ENCODE measurements around the gene ENOX2. TPM values are rescaled to one million over a fixed set of nuclear protein-coding genes. Genes with fewer than 3 reads are reported as not detected.

Gene ENOX2
- total and polyA plus RNA-seq, 3 donors from 2014 or later, result 19.4 to 22.8 (median 20.1) TPM

DNA sequence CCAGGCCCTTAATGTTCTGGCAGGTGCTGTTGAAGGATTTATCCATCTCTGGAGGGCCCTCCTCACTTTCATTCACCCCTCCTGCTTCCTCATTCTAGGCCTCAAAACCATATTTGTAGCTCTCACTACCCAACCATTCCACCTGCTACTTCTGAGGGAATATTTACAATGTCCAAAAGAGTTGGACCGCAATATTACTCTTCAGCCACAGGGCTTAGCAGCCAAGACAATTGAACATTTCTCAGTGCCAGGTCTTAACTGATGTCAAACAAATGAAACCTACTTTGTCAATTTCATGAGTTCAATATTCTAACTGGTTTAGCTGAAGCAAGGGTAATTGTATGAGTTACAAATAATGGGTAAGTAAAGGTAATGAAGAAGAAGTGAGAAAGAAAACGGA, 113.2 kb downstream of the ENOX2 start:
- no peak overlapping the region for H3K4me3 ChIP-seq
- no peak for DNase-seq
- WGBS, 2 donors, result 97% methylated on average over 2 of the region's 2 CpGs
- no peaks in the 10 kb centered on the region for H3K27me3 ChIP-seq
- no peaks in the 10 kb centered on the region for H3K4me1 ChIP-seq
- no peaks in the 10 kb centered on the region for H3K9me3 ChIP-seq
- intact Hi-C loops (cut with DNase I; ENCODE audit: low total_unique reads), result no loop called here
- TF ChIP-seq, protein P1, sequence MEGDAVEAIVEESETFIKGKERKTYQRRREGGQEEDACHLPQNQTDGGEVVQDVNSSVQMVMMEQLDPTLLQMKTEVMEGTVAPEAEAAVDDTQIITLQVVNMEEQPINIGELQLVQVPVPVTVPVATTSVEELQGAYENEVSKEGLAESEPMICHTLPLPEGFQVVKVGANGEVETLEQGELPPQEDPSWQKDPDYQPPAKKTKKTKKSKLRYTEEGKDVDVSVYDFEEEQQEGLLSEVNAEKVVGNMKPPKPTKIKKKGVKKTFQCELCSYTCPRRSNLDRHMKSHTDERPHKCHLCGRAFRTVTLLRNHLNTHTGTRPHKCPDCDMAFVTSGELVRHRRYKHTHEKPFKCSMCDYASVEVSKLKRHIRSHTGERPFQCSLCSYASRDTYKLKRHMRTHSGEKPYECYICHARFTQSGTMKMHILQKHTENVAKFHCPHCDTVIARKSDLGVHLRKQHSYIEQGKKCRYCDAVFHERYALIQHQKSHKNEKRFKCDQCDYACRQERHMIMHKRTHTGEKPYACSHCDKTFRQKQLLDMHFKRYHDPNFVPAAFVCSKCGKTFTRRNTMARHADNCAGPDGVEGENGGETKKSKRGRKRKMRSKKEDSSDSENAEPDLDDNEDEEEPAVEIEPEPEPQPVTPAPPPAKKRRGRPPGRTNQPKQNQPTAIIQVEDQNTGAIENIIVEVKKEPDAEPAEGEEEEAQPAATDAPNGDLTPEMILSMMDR (IDR thresholded peaks at IDR 0.05), result no peak
- no peak for TF ChIP-seq POLR2A (IDR thresholded peaks at IDR 0.05)
- H3K36me3 ChIP-seq (ENCODE audit: low read depth, missing control alignments), result no peaks in the 10 kb centered on the region
- H3K27ac ChIP-seq, result no peak overlapping the region

DNA sequence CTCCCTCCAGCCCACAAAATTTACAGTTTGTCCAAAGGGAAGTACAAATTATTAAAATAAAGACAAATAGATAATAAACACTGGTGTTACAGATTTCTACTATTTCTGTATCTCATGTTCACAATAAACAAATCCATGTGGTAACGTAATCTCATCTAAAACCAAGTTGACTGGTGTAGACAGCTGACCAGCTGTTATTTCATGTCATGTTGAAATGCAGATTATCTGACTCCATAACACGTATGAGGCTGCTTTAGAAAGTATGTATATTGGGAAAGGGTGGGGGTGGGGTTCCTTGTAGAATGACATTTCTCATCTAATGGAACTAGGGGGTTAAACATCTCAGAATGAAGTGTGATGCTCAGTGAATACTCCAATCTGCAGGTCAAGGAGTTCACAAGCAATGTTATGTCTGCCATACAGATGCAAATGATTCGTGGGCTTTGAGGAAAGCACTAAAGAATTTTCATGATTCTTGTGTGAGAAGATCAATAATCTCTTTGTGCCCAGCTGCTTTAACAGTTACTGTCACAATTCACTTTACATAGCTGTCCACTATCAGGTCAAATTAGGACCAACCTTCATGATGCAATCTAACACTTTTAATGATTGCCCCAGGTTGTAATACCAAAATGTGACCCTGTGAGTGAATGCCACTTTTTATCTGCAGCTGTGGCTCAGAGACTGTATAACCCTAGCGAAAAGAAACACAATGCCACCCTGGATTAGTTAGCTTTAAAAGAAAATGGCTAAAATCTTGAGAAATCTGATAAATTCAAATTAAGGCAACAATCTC, 114.0 kb downstream of the ENOX2 start:
- DNase-seq, result no peak
- no peaks in the 10 kb centered on the region for H3K36me3 ChIP-seq (ENCODE audit: low read depth, missing control alignments)
- WGBS, 2 donors, result 81 to 84% methylated on average over 4 of the region's 4 CpGs
- no peaks in the 10 kb centered on the region for H3K4me1 ChIP-seq
- no peak overlapping the region for H3K27ac ChIP-seq
- H3K4me3 ChIP-seq, result no peak overlapping the region
- H3K9me3 ChIP-seq, result no peaks in the 10 kb centered on the region
- TF ChIP-seq, protein P1 (IDR thresholded peaks at IDR 0.05), result no peak
- no peak for TF ChIP-seq POLR2A (IDR thresholded peaks at IDR 0.05)
- intact Hi-C loops (cut with DNase I; ENCODE audit: low total_unique reads), result no loop called here
- H3K27me3 ChIP-seq, result no peaks in the 10 kb centered on the region

DNA sequence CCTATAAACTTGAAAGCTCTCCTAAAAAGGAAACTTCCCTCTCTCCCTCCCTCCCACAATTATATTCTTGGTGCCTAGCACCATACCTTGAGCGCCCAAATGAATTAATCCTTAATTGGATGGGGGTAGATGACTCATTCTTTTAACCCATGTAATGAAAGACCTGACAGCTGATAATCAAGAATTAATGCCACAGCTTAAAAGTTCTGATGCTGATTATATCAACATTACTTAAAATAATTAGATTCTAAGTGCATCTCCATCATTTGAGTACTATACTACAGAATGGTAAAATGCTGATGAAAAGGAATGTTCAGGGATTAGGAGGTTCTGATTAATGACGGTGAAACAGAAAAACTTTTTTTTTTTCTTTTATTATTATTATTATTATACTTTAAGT, 117.0 kb downstream of the ENOX2 start:
- intact Hi-C loops (cut with DNase I; ENCODE audit: low total_unique reads), result no loop called here
- no peak overlapping the region for H3K27ac ChIP-seq
- no peaks in the 10 kb centered on the region for H3K4me1 ChIP-seq
- no peaks in the 10 kb centered on the region for H3K36me3 ChIP-seq (ENCODE audit: low read depth, missing control alignments)
- H3K9me3 ChIP-seq, result no peaks in the 10 kb centered on the region
- DNase-seq, result no peak
- no peak for TF ChIP-seq POLR2A (IDR thresholded peaks at IDR 0.05)
- TF ChIP-seq, protein P1 (IDR thresholded peaks at IDR 0.05), result no peak
- WGBS, 2 donors, result 93 to 96% methylated on average over 2 of the region's 2 CpGs
- no peaks in the 10 kb centered on the region for H3K27me3 ChIP-seq
- H3K4me3 ChIP-seq, result no peak overlapping the region

DNA sequence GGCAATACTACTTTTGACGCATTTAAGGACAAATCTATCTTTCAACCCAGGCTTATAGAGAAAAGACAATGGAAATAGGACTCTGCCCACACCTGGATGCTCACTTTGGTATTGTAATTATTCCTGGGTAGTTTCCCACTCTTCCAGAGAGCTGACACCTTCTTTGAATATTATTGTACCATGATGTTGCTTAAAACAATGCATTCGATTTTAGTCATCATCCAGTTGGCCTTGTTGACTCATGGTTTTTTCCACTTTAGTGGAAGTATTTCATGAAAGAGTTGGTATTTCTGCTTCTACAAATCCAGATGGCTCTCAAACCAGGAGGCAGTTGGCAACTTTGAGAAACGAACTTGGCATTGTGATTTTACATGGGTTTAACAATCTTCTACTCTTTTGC, 124.2 kb downstream of the ENOX2 start:
- DNase-seq, result no peak
- Histone ChIP-seq H3K4me3 (no peak overlapping the region), H3K9me3 (no peaks in the 10 kb centered on the region), H3K27ac (no peak overlapping the region), H3K4me1 (no peaks in the 10 kb centered on the region), H3K36me3 (ENCODE audit: low read depth, missing control alignments) (no peaks in the 10 kb centered on the region), H3K27me3 (no peaks in the 10 kb centered on the region)
- 94 to 100% methylated on average over 3 of the region's 3 CpGs for WGBS, 2 donors
- intact Hi-C loops (cut with DNase I; ENCODE audit: low total_unique reads), result no loop called here
- TF ChIP-seq, protein P1 (IDR thresholded peaks at IDR 0.05), result no peak
- no peak for TF ChIP-seq POLR2A (IDR thresholded peaks at IDR 0.05)

DNA sequence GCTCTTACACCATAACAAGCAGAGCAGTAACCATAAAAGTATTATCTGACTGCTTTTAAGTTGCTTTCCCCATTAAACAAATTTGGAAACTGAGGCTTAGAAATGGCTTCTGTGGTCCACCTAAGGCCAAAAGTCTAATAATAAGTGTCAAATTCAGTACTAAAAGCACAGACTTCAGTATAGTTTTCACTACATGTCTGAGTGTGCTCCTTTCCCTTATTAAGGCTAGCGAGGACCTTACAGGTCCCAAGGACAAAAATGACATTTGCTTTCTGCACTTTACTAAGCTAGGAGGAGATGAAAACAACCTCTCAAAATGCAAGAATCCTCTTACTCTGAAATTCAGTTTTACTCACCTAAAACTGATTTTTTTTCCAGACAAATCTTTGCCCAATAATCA, 127.2 kb downstream of the ENOX2 start:
- intact Hi-C loops (cut with DNase I; ENCODE audit: low total_unique reads), result no loop called here
- TF ChIP-seq, protein P1 (IDR thresholded peaks at IDR 0.05), result no peak
- TF ChIP-seq POLR2A (IDR thresholded peaks at IDR 0.05), result no peak
- Histone ChIP-seq H3K27me3 (no peaks in the 10 kb centered on the region), H3K27ac (no peak overlapping the region), H3K4me1 (no peaks in the 10 kb centered on the region), H3K9me3 (no peaks in the 10 kb centered on the region), H3K4me3 (no peak overlapping the region), H3K36me3 (ENCODE audit: low read depth, missing control alignments) (no peaks in the 10 kb centered on the region)
- no peak for DNase-seq
- 100% methylated on average over 1 of the region's 1 CpG for WGBS, 2 donors

Data from testis (tissue), 3 donors.